Measurements from ENCODE around the gene F10.

The F10 gene

GRCh38 chr13:113117911-113118260, 4.7 kb upstream of the F10 start:
- no peak for FAIRE-seq

GRCh38 chr13:113118261-113119021, 4.2 kb upstream of the F10 start:
- FAIRE-seq: no peak

- FAIRE-seq: no peak
Observed at GRCh38 chr13:113119166-113119821, 3.3 kb upstream of the F10 start.

GRCh38 chr13:113119822-113120189, 2.8 kb upstream of the F10 start:
- no peak for FAIRE-seq

GRCh38 chr13:113120300-113121182, 2.1 kb upstream of the F10 start:
- no peak for FAIRE-seq

- no peak for FAIRE-seq
Observed at GRCh38 chr13:113121183-113121927, 1.2 kb upstream of the F10 start.

- FAIRE-seq: no peak
Observed at GRCh38 chr13:113121928-113122471, 599 bp upstream of the F10 start.

- FAIRE-seq: no peak
Observed at GRCh38 chr13:113123226-113124201, 915 bp downstream of the F10 start.

- no peak for FAIRE-seq
Observed at GRCh38 chr13:113124211-113124970, 1.8 kb downstream of the F10 start.

- no peak for FAIRE-seq
Observed at GRCh38 chr13:113125506-113126264, 3.1 kb downstream of the F10 start.

- no peak for FAIRE-seq
Observed at GRCh38 chr13:113126265-113127150, 3.9 kb downstream of the F10 start.

- FAIRE-seq: no peak
Observed at GRCh38 chr13:113129480-113129879, 6.9 kb downstream of the F10 start.

GRCh38 chr13:113129921-113130750, 7.5 kb downstream of the F10 start:
- FAIRE-seq: no peak

GRCh38 chr13:113135281-113135760, 12.7 kb downstream of the F10 start:
- FAIRE-seq: no peak

- no peak for FAIRE-seq
Observed at GRCh38 chr13:113137691-113138298, 15.2 kb downstream of the F10 start.

GRCh38 chr13:113138792-113139551, 16.4 kb downstream of the F10 start:
- no peak for FAIRE-seq

Data from A204.1 (cell line).